Skeletal muscle satellite cell (primary cell): Measurements from ENCODE around the gene TAF10.

ENCODE experiments used
- H3K27me3 ChIP-seq: 2 replicates; pipeline ENCODE4 v1.7.0; 2013; ENCODE audit warnings: low read length; ENCODE audit not compliant: control insufficient read depth, insufficient read depth
- H3K36me3 ChIP-seq: 2 replicates; pipeline ENCODE4 v1.7.0; 2013; ENCODE audit warnings: mild to moderate bottlenecking, control low read depth, low read length; ENCODE audit not compliant: insufficient read depth
- H3K4me1 ChIP-seq: 2 replicates; pipeline ENCODE4 v1.7.0; 2013; ENCODE audit warnings: low read length; ENCODE audit not compliant: control insufficient read depth, insufficient read depth
- H3K4me2 ChIP-seq: 2 replicates; pipeline ENCODE4 v1.7.0; 2013; ENCODE audit warnings: mild to moderate bottlenecking, low read length
- H3K4me3 ChIP-seq: 2 replicates; pipeline ENCODE4 v1.7.0; 2013; ENCODE audit warnings: low read length
- H3K9ac ChIP-seq: 2 replicates; pipeline ENCODE4 v1.7.0; 2013; ENCODE audit warnings: mild to moderate bottlenecking, low read depth, low read length, moderate library complexity
- H3K9me3 ChIP-seq: replicated peaks from 2 replicates; pipeline ENCODE4 v1.7.0; 2013; ENCODE audit warnings: mild to moderate bottlenecking, control low read depth, low read length

The TAF10 gene

DNA sequence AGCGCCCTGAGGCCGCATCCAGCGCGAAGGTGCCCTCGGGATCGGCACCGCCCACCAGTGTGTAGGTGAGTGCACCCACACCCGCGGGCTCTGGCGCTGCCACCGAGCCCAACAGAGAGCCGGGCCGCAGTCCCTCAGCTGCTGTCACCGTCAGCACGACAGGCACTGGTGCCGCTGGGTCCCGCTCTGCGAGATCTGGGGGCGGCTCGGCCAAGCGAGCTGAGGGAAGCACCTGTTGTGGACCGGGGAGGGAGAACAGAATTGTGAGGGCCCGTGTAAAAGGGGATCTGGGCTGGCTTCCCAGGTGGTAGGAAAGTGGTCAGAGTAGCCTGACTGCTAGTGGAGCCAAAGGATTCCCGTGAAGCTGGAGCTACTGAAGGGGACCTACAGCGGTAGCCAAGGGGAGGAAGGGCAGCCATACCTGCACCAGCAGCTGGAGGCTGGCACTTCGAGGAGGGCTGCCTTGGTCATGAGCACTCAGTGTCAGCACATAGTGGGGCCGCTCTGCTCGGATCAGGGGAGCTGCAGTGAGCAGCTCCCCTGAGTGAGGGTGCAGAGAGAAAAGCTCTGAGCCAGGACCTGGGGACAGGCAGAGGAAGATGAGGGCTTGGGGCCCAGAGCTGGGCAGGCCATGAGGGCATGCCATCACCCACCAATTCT is 18.7 kb upstream of the TAF10 start:
- H3K36me3 ChIP-seq, result no peaks in the 10 kb centered on the region
- H3K27me3 ChIP-seq, result peaks cover 2% of the 10 kb centered on the region
- H3K4me3 ChIP-seq, result no peak overlapping the region
- no peak overlapping the region for H3K9ac ChIP-seq
- no peaks in the 10 kb centered on the region for H3K9me3 ChIP-seq
- H3K4me1 ChIP-seq, result peaks cover 8% of the 10 kb centered on the region
- no peak overlapping the region for H3K4me2 ChIP-seq

DNA sequence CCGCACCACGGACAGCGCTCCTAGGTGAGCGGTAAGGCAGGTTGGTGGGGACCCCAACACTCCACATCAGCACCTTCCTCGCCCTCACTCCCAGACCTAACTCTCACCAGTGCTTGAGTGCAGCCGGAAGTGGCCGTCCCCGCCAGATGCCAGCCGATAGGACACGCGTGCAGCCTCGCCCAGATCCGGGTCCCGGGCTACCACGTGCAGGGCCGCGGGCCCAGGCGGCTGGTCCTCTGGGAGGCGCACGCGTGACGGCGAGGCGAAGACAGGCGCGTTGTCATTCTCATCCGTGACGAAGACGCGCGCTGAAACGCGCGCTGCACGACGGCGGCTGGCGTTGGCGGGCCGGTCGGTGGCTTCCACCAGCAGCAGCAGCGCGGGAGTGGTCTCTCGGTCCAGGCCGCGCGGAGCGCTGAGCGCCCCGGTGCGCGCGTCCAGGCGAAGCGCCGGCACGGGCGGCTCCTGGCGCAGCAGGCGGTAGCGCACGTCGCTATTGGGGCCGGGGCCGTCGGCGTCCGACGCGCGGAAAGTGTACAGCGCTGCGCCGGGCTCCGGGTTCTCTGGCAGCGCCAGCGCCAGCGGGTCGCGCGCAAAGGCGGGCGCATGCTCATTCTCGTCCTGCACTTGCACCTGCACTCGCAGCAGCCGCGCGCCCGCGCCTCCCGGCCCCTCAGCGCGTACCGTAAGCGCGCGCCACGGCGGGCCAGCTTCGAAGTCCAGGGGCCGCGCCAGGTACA is 18.0 kb upstream of the TAF10 start:
- H3K4me3 ChIP-seq, result no peak overlapping the region

DNA sequence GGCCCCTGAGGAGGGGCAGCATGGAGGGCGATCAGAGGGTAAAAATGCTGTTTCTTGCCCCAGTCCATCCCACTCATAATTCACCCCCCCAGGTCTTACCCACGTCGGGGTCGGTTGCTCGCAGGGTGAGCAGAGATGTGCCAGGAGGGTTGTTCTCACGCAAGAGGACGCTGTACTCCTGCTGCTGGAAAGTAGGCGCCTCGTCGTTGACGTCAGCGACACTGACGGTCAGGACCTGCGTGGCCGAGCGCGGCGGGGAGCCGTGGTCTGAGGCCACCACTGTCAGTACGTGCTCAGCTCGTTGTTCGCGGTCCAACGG is 17.5 kb upstream of the TAF10 start:
- H3K4me2 ChIP-seq, result no peak overlapping the region
- H3K27me3 ChIP-seq, result peaks cover 9% of the 10 kb centered on the region
- H3K4me3 ChIP-seq, result no peak overlapping the region
- no peaks in the 10 kb centered on the region for H3K9me3 ChIP-seq
- H3K4me1 ChIP-seq, result no peaks in the 10 kb centered on the region
- no peaks in the 10 kb centered on the region for H3K36me3 ChIP-seq
- no peak overlapping the region for H3K9ac ChIP-seq

More for the DNA sequence above, 18.0 kb upstream of the TAF10 start:
- H3K4me1 ChIP-seq, result peaks cover under 1% of the 10 kb centered on the region
- no peak overlapping the region for H3K9ac ChIP-seq
- no peak overlapping the region for H3K4me2 ChIP-seq
- no peaks in the 10 kb centered on the region for H3K9me3 ChIP-seq
- H3K27me3 ChIP-seq, result peaks cover 4% of the 10 kb centered on the region
- no peaks in the 10 kb centered on the region for H3K36me3 ChIP-seq

DNA sequence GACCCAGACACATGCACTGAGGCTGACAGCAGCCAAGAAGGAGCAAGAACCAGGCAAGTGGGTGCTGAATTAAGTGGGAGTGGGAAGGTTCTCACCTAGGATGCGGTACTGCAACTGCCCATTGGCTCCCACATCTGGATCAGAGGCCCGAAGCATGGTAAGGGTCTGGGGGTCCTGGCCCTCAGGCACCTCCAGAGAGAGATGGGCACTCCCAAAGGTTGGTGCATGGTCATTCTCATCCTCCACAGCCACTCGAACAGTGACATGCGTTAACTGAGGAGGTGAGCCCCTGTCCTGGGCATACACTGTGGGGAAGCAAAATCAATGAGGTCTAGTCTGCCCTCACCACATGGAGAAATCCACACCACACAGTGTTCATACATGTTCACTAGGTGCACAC is 16.5 kb upstream of the TAF10 start:
- Histone ChIP-seq H3K4me2 (no peak overlapping the region), H3K4me1 (no peaks in the 10 kb centered on the region), H3K4me3 (no peak overlapping the region), H3K9me3 (no peaks in the 10 kb centered on the region), H3K9ac (no peak overlapping the region), H3K27me3 (peaks cover 12% of the 10 kb centered on the region), H3K36me3 (no peaks in the 10 kb centered on the region)

DNA sequence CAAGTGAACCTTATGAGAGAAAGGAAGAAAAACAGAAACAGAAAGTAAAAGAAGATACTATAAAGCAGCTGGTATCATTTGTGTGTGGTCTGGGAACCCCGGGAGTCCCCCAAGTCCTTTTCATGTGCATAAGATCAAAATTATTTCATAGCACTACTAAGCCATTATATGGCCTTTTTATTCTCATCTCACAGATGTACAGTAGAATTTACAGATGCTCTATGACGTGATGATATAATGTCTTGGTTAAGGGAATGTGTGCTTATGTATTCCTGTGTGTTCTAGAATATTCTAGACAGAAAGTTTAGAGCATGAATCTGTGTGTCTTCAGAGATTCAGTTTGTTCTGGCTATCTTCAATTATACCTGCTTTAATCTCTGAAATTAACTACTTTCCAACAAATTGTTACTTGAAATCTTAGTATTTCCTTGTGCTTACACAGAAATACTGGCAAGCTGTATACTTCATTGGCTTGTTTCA is 15.8 kb upstream of the TAF10 start:
- H3K4me2 ChIP-seq, result no peak overlapping the region

DNA sequence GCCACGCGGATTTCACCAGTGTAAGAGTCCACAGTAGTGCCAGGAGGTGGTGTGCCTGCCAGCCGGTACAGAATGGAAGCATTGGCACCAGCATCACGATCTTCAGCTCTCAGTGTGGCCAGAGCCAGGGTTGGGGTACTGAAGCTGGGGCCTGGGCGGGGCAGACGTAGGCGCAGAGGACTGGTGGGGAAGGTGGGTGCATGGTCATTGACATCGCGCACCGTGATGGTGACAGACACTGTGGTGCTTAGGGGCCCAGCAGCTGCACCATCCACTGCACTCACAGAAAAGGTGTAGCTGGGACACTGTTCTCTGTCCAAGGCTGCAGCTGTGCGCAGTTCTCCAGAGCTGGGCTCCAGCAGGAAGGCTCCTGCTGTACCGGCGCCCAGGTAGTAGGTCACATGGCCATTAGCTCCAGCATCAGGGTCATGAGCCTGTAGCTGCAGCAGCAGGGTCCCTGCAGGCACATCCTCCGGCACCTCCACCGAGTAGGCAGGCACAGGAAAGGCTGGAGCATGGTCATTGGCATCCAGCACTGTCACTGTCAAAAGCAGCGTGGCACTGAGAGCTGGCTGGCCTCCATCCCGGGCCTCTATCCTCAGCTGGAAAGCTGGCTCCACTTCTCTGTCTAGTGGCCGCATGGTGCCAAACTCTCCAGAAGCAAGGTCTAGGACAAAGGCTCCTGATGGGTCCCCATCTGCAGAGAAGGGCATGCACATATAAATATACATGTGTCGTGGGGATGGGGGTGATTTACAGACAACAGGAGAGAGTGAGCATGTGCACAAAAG is 15.2 kb upstream of the TAF10 start:
- no peak overlapping the region for H3K9ac ChIP-seq
- no peaks in the 10 kb centered on the region for H3K36me3 ChIP-seq
- no peaks in the 10 kb centered on the region for H3K4me1 ChIP-seq
- peaks cover 12% of the 10 kb centered on the region for H3K27me3 ChIP-seq
- H3K9me3 ChIP-seq, result no peaks in the 10 kb centered on the region
- H3K4me3 ChIP-seq, result no peak overlapping the region
- no peak overlapping the region for H3K4me2 ChIP-seq

More for the DNA sequence above, 15.8 kb upstream of the TAF10 start:
- no peak overlapping the region for H3K9ac ChIP-seq
- H3K4me1 ChIP-seq, result no peaks in the 10 kb centered on the region
- peaks cover 12% of the 10 kb centered on the region for H3K27me3 ChIP-seq
- H3K9me3 ChIP-seq, result no peaks in the 10 kb centered on the region
- H3K4me3 ChIP-seq, result no peak overlapping the region
- H3K36me3 ChIP-seq, result no peaks in the 10 kb centered on the region

DNA sequence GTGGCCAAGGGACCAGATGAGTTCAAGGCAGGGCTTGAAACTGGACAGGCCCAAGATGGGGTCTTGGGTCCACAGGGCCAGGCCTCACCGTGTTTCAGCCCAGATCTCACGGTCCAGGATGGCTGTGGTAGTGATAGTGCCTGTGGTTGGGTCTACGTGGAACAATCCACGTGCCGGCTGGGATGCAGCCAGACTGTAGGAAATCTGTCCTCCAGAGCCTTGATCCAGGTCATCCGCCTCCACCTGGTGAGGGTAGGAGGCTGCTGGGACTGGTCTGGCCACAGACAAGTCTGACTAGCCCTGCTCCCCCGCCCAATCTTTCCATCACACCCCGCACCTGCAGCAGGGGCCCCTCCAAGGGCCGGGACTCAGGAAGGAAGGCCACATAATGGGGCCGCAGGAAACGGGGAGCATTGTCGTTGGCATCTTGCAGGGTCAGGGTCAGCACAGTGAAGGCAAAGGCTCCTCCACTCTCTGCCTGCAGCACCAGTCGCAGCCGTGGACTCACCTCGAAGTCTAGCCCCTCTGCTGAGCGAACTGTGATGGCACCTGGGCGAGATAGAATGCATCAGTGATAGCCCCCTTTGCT is 13.9 kb upstream of the TAF10 start:
- Histone ChIP-seq H3K4me1 (no peaks in the 10 kb centered on the region), H3K4me3 (no peak overlapping the region), H3K27me3 (peaks cover 12% of the 10 kb centered on the region), H3K9ac (no peak overlapping the region), H3K9me3 (no peaks in the 10 kb centered on the region), H3K36me3 (no peaks in the 10 kb centered on the region), H3K4me2 (no peak overlapping the region)

DNA sequence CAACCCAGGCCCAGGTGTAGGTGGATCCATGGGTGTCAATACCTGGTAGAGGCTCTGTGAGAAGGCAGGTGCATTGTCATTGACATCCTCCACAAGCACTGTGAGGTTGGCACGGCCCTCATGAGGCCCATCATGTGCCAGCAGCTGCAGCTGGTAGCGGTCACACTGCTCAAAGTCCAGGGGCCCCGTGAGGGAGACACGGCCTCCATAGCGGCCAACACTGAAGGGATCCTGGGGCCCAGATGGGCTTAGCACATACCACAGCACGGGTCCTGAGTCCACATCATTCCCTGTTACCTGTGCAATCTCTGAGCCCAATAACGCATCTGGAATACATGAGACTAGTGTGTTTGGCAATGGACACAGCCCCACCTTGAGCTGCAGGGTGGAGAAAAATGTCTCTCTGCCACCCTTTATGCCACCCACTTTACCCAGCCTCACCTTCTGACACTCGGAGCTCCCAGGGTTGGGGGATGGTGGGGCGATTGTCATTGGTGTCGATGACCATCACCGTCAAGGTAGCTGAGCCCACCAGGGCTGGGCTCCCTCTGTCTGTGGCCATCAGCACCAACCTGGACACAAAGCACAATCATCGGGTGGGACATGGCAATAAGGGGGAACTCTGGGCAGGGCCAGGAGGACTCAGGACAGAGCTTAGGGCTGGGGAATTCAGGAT is 13.3 kb upstream of the TAF10 start:
- Histone ChIP-seq H3K36me3 (no peaks in the 10 kb centered on the region), H3K4me2 (no peak overlapping the region)

DNA sequence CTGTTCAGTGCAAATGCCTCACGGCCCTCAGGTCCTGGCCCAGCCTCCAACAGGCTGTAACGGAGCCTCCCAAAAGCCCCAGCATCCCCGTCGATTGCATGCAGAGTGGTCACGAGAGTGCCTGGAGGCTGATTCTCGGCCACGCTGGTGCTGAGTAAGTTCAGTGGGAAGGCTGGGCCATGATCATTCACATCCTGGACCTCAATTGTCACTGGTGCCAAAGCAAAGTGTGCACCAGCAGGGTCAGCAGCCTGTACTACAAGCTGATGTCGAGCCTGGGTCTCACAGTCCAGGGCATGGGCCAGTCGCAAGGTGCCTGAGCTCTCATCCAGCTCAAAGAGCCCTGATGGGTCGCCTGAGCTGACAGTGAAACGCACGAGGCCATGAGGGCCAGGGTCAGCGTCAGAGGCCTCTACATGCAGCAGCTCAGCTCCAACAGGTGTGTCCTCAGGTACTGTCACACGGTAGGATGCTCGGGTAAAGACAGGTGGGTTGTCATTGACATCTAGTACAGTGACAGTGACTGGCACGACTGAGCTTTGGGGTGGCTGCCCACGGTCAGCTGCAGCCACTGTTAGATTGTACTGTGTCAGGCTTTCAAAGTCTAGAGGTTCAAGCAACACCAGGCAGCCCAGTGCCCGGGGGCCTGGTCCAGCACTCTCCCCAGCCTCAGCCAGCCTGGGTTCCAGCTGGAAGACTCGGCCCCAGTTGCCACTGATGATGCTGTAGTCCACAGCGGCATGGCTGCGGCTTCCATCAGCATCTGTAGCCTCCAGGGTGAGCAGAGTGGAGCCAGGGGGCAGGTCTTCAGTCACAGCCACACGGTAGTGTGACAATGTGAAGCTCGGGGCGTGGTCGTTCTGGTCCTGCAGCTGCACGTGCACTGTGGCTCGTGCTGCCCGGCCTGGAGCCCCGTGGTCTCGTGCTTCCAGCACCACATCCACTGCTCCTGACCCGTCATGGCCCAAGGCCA is 11.7 kb upstream of the TAF10 start:
- Histone ChIP-seq H3K9ac (no peak overlapping the region), H3K4me3 (no peak overlapping the region), H3K36me3 (no peaks in the 10 kb centered on the region)

More for the DNA sequence above, 13.3 kb upstream of the TAF10 start:
- Histone ChIP-seq H3K9ac (no peak overlapping the region), H3K4me1 (no peaks in the 10 kb centered on the region), H3K27me3 (peaks cover 12% of the 10 kb centered on the region), H3K4me3 (no peak overlapping the region), H3K9me3 (no peaks in the 10 kb centered on the region)

More for the DNA sequence above, 11.7 kb upstream of the TAF10 start:
- Histone ChIP-seq H3K4me2 (no peak overlapping the region), H3K4me1 (peaks cover 3% of the 10 kb centered on the region), H3K9me3 (no peaks in the 10 kb centered on the region), H3K27me3 (peaks cover 12% of the 10 kb centered on the region)
